GM19463 (cell line): ENCODE data around the gene NAV2.

Experiments
- ATAC-seq: cut with Tn5 transposase; IDR thresholded peaks from one replicate; pipeline ENCODE4 v1.9.1; 2021; ENCODE audit warnings: mild to moderate bottlenecking, moderate library complexity; ENCODE audit not compliant: unreplicated experiment

The NAV2 gene

DNA sequence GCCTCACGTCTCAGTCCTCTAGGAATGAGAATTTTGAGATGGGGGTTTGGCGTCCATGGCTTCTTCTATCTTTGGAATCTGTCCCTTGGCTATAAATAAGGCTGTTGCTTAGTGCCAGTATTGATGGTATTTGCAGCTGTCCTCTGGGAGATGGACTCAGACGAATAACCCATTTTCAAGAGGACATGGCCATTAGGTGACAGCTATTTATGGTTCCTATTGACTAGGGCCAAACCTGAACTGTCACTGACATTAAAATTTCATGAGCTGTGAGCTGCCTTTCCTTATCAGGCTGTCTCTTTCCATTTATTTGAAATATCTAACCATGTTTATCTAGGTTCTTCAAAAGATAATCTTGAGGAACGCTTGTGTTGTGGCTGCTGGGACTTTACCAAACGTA lies 92.7 kb downstream of the NAV2 start:
- ATAC-seq = no peak

DNA sequence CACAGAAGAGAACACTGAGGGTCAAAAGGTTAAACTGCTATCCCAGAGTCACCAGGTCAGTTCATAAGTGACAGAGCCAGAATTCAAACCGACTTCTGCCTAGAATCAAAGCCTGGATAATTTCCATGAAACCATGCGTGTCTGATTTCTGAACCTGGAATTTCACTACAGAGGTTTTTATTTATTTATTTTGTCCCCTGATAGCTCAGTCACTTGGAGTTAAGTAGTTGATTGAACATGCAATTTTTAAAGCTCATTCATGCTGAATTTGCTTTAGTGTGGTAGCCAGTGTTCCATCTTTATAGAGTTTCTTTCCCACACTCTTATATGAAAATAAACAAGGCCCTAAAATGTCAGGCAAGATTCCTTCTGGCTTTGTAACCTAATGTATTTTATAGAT lies 93.2 kb downstream of the NAV2 start:
- no peak for ATAC-seq

DNA sequence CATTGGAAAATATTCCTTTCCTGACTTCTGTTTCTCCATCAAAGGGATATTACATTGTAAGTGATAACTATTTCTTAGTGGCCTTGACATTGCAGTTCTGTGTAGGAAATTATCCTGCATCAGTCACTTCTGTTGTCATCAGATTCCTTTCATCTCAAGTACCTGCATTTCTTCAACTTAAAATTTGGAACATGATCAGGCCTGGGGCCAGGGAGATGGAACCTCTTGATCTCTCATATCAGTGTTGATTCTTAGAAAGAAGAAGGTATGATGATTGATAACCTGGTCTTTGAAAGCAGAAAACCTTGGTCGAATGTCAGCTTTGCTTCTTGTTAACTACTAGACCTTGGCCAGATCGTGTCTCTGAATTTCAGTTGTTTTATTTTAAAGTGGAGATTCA lies 93.6 kb downstream of the NAV2 start:
- ATAC-seq = no peak

DNA sequence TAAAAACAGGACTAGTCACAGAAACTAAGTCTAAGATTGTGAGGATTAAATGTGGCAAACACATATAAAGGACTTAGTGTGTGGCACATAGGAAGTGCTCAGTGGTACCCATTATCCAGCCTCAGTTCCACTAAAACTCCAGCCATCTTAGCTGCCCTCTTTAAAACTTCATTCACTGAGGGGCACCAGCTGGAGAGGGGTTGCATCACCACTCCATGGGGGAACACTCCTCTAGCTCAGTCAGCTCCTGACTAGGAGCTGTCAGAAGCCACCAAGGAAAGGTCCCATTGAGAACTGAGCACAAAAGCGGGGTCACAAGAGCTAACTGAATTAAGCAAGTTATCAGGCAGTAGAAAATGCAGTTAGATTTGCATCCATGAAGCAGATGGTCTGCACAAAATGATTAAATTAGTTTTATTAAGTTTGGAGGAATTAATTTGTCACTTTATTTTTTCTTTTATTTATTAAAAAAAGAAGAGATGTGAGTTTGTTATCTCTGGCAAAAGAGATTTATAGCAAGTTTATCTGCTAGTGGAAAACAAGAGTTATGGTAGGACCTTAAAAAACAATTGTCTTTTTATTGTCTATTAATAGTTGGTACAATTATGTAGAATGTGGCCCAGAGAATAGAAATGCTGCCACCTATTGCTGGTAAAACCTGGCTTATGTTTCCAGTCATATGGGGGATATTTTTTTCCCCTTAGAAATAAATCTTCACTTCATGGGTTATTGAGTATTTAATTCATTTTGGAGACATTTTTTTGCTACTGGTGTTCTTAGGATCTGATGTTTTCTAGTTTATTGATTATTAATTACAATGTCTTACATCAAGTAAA lies 95.7 kb downstream of the NAV2 start:
- ATAC-seq = no peak

DNA sequence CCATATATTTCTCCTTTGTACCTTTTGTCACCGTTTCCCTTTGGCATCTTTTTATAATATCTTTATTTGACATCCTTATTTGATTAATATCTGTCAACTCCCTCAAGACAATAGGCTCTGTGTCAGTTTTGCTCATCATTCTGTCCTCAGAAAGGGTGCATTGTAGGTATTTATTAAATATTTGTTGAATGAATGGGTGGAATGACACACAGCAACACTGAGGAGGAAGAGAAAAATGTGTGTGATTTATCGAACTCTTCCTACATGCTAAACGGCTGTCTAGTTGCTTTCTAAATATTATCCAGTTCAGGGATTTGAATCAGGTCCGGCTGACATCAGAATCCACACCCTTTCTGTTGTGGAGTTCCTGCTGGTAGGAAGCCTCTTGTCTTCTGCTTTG lies 98.2 kb downstream of the NAV2 start:
- ATAC-seq = no peak

DNA sequence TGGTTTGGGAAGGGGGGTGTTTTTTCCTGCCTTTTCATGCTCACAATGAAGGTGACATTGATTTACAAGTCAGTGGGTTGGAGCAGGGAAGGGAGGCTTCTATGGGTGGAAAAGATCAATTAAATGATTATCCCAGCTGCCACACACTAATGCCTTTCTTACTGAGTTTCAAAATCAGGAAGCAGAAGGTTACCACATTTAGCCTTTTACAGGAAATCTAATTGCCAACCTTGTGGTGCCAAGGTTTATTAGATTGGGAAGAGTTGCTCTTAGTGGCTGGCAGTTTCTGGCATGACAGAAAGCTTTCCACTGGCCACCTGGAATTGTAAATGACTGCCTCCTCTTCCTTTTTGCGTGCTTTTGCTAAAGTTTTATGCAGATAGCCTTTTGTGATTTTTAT lies 98.7 kb downstream of the NAV2 start:
- no peak for ATAC-seq

DNA sequence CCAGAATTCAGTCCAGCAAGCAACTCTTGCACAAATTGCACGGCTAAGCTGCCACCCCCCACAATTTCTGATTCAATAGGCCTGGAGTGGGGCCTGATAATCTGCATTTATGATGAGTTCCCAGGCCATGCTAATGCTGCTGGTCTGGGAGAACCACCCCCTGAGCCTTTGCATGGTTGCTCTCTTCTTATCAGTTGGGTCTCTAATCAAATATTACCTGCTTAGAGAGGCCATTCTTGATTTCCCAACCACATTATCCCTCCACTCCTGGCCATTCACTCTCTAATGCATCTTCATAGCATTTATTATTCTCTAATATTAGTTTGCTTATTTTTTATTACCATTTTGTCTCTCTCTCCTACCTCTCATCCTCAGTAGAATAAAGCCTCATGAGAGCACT lies 99.5 kb downstream of the NAV2 start:
- no peak for ATAC-seq

DNA sequence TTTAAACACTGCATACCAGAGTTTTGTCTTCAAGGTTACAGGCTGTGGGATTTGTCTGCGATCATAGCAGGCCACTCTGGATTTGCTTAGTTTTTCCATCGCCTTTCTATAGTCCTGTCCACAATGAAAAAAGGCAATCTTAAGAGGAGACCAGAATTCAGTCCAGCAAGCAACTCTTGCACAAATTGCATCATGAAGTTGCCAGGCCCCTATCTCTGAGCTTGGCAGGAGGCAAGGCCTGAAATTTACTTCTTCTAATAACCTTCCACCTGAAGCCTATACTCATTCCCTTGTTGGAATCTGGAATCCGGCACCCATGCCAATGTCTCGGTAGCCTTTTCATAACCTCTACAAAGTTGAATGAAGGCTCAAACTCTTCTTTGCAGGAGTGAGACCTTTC lies 100.1 kb downstream of the NAV2 start:
- ATAC-seq = no peak

DNA sequence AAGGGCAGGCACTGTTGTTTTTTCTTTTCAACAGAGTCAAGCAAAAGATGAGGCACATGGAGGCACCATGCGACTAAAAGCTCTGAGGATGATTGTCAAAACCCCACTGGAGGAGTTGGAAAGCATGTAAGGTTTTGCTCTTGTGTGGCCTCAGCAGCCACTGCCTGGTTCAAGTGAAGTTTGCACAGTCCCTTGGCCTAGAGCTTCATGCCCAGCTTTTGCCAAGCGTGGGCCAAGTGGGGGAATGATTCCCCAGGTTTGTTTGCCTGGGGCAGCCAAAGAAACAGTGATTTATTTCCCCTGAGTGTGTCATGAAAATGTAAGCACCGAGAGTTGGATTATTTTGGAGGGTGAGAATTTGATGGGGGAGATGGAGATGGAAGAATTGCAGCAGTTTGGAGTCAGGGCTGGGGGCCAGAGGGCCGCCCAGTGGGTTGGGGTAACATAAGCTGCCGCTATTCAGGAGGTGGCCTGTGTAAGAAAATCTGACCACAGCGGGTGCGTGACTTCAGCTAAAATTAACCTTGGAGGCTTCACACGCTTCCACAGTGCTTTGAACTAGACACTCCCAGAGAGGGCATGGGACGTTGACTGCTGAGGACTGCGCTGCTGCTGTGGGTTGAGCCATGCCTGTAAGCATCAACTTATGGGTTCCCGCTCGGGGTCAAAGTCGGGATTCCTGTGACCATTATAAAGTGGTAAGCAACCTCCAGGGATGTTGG lies 100.7 kb downstream of the NAV2 start:
- ATAC-seq = no peak

DNA sequence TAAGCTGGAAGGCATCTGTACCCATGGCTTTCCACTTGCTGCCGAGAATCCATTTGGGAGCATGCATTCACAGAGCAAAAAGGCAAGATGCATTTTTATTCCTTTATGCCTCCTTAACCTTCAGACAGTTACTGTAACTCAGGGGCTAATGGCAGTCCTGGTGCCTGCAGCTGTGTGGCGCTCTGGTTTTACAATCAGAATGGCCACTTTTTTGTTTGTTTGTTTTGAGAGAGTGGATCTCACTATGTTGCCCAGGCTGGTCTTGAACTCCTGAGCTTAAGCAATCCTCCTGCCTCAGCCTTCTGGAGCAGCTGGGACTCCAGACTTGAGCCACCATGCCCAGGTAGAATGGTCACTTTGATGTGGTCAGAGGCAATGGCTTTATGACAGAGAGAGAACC lies 101.8 kb downstream of the NAV2 start:
- no peak for ATAC-seq

DNA sequence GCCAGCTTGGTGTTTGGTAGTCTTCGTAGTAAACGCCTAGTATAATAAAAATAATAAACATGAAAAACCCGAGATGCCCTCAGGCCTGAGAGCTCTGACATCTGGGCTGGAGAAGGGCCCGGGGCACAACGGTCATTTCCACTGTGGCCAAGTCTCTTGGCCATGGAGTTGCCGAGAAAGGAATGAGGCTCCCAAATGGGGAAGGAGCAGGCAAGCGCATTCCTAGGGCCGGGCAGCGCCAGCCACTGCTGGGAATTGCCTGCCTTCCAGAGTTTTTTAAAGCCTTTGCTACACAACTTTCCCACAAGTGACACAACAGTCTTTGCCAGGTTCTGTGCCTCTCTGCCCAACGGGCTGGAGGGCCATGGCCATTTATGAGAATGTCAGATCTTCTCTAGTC lies 103.4 kb downstream of the NAV2 start:
- no peak for ATAC-seq

DNA sequence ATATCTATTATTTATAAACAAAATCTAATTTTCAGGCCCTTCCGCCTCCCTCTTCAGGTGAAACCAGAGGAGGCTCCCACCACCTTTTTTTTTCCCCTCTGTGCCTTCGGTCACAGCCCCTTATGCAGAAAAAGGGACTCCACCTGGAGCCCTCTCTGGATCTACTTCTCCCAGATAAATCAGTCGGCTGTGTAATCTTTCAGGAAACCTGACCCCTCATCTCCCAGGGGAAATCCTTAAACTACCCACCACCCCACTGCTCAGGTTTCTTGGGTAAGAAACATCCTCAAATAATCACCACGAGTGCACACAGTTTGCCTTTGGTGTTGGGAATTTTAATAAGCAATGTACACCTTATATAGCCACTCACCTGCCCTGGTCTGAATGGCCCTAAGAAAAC lies 104.2 kb downstream of the NAV2 start:
- no peak for ATAC-seq

DNA sequence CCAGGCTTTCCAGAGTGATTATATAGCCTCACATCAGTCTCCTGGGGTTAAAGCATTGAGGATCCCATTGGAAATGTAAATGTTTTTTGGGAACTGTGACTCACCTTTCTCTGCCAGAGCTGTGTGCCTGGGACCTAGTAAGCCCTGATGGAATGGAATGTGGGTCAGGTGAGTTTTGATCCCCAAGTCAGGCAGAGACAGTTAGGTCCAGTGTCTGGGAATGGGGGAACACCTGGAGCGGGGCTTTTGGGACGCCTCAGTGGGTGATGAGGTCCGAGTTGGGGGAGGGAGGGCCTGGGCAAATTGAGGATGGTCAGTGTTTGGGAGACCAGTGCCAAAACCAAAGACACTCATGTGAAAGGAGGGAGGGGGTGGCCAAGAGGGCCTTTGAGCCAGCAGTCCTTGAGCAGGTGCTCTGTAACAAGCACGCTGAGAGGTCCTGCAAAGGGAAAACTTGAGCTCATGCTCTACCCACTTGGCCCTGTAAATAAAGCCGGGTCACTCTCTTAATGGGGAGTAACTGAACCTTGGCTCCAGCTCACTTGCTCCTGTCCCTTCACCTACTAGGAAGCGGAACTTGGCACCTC lies 104.7 kb downstream of the NAV2 start:
- no peak for ATAC-seq

DNA sequence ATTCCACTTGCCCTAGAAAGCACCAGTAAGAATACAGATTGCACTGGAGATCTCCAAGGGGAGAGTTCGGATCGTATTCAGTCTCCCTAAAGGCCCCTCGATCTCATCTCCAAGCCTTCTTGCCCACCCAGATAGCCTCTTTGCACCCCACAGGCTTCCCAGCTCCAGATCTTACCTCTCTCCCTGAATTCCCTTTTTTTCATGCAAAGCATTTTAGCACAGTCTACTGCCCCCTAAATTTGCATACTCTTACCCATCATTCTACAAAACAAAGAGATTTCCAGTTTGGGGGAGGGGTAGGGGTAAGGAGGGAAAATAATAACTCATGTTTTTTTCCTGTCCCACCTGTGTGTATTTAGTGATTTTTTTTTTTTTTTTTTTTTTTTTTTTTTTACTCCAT lies 105.2 kb downstream of the NAV2 start:
- no peak for ATAC-seq

DNA sequence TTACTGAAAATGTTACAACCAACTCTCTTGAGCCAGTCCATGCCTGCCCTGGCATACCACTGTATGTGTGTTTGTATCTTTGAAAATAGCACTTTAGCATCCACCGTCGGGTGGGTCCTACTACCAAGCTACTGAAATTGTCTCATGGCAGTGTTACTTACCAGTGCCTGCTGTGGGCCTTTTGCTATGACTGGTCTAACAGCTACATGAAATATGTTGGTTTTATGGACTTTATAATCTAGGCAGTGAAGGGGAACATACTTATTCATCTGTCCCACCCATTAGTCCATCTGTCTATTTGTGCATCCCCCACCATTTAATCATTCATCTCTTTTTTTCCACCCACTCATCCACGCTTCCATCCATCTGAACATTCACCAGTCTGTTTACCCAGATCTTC lies 106.0 kb downstream of the NAV2 start:
- no peak for ATAC-seq

DNA sequence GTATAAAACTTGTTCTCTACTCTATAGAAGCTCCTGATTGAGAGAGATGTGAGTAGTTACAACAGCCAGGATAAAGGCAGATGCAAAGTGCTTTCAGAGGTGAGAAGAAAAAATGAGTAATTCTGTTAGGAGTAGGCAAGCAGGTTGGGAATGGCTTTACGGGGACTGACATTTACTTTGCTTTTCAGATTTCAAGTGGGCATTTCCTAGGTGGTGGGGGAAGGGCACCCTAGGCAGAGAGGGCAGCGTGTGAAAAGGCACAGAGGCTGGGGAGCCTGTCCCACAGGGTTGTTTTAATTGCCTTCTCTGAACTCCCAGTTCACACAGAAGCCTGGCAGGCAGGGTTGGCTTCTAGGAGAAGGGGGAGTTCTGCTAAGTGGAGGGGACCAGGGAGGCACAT lies 106.5 kb downstream of the NAV2 start:
- ATAC-seq = no peak

DNA sequence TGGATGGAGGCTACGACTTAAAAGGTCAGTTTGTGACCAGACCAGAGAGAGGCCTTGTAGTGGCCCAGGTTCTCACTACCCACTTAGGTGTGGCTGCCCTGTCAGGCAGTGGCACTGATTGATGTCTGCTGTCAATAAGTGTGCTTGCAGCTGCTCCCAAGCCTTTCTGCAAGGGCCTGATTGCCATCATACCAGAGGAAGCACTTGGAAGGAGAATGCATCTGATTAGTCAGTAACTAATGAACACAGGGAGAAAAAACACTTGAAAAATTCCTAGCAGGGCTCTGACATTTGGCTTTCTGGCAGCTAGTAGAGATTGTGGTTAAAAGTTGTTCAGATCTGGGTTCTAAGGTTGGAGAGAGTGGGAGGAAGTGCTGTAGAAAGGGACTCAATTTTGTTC lies 107.5 kb downstream of the NAV2 start:
- no peak for ATAC-seq

DNA sequence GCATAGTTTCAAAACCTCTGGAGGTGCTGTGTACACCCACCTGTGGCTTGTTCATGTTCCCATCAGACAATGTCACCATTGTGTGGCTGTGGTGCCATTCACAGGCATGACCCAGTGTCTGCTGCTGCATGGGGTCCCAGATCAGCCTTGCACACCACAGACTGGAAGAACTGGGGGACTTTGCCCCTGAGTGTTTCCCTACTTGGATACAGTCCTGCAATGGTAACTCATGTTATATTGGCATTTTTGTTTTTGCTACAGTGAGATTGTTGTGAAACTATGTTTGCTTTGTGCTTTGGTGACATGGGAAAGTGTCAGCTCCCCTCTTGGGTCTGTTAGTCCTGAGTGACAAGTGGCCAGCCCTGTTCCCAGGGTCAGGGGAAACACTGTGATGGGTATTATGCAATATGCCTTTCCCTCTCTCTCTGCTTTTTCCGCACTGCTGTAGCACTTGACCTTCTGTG lies 108.8 kb downstream of the NAV2 start:
- no peak for ATAC-seq

DNA sequence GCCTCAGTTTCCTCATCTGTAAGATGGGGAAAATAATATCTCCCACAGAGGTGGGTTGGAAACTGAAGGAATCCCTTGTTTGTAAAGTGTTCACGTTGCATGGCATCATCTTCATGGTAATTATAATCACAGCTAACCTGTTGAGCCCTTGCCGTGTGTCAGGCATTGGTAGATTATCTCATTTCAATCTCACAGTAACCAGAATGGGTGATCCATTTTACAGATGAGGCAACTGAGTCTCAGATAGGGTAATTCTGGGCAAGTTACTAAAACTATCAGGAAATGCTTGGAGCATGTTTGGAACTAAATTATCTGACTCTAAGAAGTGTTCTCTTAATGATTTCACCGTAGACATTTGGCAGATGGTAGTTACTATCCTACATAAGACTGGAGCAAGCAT lies 109.4 kb downstream of the NAV2 start:
- no peak for ATAC-seq

DNA sequence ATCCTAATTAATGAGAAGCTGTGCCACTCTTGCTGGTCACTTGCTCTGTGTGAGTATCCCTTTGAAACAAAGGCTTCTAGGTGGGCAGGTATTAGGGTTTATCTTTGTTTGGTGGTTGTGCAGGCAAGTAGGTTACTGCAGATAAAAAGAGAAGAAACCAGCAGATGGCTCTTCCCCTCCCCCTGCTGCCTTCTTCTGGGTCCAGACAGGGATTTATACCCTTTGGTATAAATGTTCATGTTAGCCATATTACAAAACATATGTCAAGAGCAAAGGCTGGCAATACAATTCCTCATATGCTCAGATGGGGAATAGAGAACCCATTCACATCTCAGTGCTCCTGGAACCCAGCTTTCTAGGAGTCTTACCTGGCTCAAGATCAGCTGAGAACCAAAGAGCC lies 109.9 kb downstream of the NAV2 start:
- no peak for ATAC-seq

DNA sequence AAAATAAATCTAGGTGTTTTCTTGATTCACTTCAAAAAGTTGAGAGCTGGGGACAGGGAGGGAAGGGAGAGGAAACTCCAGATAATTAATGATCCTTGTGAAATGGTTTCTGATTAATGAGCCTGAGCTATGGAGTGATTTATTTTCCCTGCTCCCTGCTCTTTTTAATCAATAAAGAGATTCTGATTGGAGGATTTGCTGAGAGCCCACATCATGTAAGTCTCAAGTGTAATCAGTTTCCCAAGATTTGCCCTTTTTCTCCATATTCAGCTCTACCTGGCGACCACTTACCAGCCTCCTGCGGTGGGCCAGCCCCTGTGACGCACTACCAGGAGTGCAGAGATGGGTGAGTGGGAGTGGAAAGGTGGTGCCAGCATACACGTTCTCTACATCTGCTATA lies 114.0 kb downstream of the NAV2 start:
- ATAC-seq = no peak
